ENCODE data around the gene PTPRD.

GRCh38 chr9:8815219-8815618 lies 1797.6 kb downstream of the PTPRD start:
- TF ChIP-seq CTCF (conservative IDR thresholded peaks at IDR 0.05; ENCODE audit: low read depth, low read length) (no peak), POLR2A (IDR thresholded peaks at IDR 0.05; ENCODE audit: low read depth, low read length) (no peak), RAD21 (IDR thresholded peaks at IDR 0.05; ENCODE audit: low read length) (no peak), RCOR1 (IDR thresholded peaks at IDR 0.05; ENCODE audit: insufficient replicate concordance, low read length) (no peak), ELK1 (IDR thresholded peaks at IDR 0.05; ENCODE audit: borderline replicate concordance, low read depth, low read length) (no peak), RFX5 (IDR thresholded peaks at IDR 0.05; ENCODE audit: low read depth, low read length) (no peak)
